Suprapubic skin (tissue), 4 donors: ENCODE measurements around the gene MME.

Experiments used
- EP300 ChIP-seq: sonication (generic); formaldehyde crosslinking; IDR thresholded peaks from one replicate; pipeline ENCODE4 v1.6.1; 2017; ENCODE audit warnings: antibody characterized with exemption
- POLR2A ChIP-seq, 2 donors: fragments of 450-650 bp; IDR thresholded peaks; one replicate each; pipeline ENCODE4 v1.6.1; 2017; ENCODE audit warnings: antibody characterized with exemption in 2 of 2, mild to moderate bottlenecking in 2 of 2, moderate library complexity in 2 of 2
- POLR2AphosphoS5 ChIP-seq, 3 donors: sonication (generic); formaldehyde crosslinking; IDR thresholded peaks; one replicate each; pipeline ENCODE4 v1.6.1; 2017; ENCODE audit warnings: antibody characterized with exemption in 3 of 3
- TF ChIP-seq, protein P1 (sequence below), 2 donors: fragments of 200-600 bp in 1 of 2; fragments of 450-650 bp in 1 of 2; sonication (generic) in 1 of 2; IDR thresholded peaks; one replicate each; pipeline ENCODE4 v1.5.1; 2016 to 2019; ENCODE audit warnings: antibody characterized with exemption in 2 of 2, mild to moderate bottlenecking in 1 of 2, moderate library complexity in 1 of 2

DNA sequence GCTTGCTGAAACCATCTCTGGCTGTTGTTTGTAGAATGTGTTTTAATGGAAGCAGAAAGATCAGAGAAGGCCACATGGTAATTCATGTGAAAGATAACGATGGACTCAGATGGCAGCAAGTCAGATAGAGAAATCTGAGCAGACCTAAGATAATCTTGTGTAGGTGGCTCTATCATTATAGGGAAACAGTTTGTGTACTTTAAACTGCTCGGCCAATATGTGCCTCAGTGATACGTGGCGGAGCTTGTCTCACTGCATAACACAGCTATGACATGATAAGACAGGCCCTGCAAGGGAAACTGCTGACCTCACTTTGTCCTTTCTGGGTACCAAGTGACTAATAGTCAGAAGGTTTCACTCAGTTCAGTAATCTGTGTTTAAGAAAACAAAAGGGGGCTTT is 51.0 kb downstream of the MME start:
- TF ChIP-seq, protein P1, sequence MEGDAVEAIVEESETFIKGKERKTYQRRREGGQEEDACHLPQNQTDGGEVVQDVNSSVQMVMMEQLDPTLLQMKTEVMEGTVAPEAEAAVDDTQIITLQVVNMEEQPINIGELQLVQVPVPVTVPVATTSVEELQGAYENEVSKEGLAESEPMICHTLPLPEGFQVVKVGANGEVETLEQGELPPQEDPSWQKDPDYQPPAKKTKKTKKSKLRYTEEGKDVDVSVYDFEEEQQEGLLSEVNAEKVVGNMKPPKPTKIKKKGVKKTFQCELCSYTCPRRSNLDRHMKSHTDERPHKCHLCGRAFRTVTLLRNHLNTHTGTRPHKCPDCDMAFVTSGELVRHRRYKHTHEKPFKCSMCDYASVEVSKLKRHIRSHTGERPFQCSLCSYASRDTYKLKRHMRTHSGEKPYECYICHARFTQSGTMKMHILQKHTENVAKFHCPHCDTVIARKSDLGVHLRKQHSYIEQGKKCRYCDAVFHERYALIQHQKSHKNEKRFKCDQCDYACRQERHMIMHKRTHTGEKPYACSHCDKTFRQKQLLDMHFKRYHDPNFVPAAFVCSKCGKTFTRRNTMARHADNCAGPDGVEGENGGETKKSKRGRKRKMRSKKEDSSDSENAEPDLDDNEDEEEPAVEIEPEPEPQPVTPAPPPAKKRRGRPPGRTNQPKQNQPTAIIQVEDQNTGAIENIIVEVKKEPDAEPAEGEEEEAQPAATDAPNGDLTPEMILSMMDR (IDR thresholded peaks at IDR 0.05), result no peak
- TF ChIP-seq POLR2AphosphoS5 (IDR thresholded peaks at IDR 0.05), result no peak
- no peak for TF ChIP-seq POLR2A (IDR thresholded peaks at IDR 0.05)
- TF ChIP-seq EP300, result no peak
